ENCODE results near the gene SF3A1. TPM values are rescaled to one million over a fixed set of nuclear protein-coding genes. Genes with fewer than 3 reads are reported as not detected.

Gene SF3A1
- total and polyA plus RNA-seq, 2 of the 8 experiments (the other 6 are each of a cell fraction or from before 2014, with no cell fraction given): 27.8 to 285 TPM

- TF ChIP-seq BCL11A (IDR thresholded peaks at IDR 0.05; ENCODE audit: low read depth in 2 of 2, low read length in 2 of 2) (no peak), TAF1 (IDR thresholded peaks at IDR 0.05; ENCODE audit: low read depth, low read length) (no peak), SP1 (IDR thresholded peaks at IDR 0.05; ENCODE audit: low read depth, low read length) (no peak), POLR2A (IDR thresholded peaks at IDR 0.05; ENCODE audit: control extremely low read depth in 1 of 2, low read depth in 2 of 2, low read length in 2 of 2) (no peak), MAFK (IDR thresholded peaks at IDR 0.05; ENCODE audit: low read depth, low read length) (no peak), RFX5 (IDR thresholded peaks at IDR 0.05; ENCODE audit: borderline replicate concordance, low read depth, low read length) (no peak), ZNF274 (IDR thresholded peaks at IDR 0.05; ENCODE audit: borderline replicate concordance, extremely low read depth, low read length) (no peak)
These were observed 18.7 kb upstream of the SF3A1 start (continued) for GRCh38 chr22:30375312-30375849.
